Activated CD4-positive, alpha-beta memory T cell treated with anti-CD3 and anti-CD28 coated beads, Interleukin-2, amount 10 ng/mL, durations not matched to agents 7 days and 5 days (primary cell): ENCODE results near the gene AP3S1. TPM values are rescaled to one million over a fixed set of nuclear protein-coding genes. Genes with fewer than 3 reads are reported as not detected.
"Not testable (repeated sequence)": the region's sequence is repeated elsewhere in the genome, so short reads cannot be mapped to it uniquely, and the experiment has no call there.

Experiments used
- CTCF ChIA-PET: fragments of 350-600 bp; sonication (Branson Sonifier 250); formaldehyde crosslinking; loops from one replicate; lab custom pipeline; 2021; ENCODE audit warnings: antibody characterized with exemption, inconsistent platforms; lab: Charles Lee
- POLR2A ChIA-PET: fragments of 350-600 bp; sonication (Branson Sonifier 250); formaldehyde crosslinking; loops from one replicate; lab custom pipeline; 2021; ENCODE audit warnings: antibody characterized with exemption; lab: Charles Lee
- DNase-seq: peaks from one replicate; pipeline ENCODE4 v3.0.0-alpha.2; 2020
- H3K27ac Mint-ChIP-seq: one replicate; pipeline ENCODE4 v1.8.0; 2021; ENCODE audit warnings: mild to moderate bottlenecking, mixed read lengths
- H3K27me3 Mint-ChIP-seq: one replicate; pipeline ENCODE4 v1.8.0; 2021; ENCODE audit warnings: mixed read lengths
- H3K36me3 Mint-ChIP-seq: one replicate; pipeline ENCODE4 v1.8.0; 2021; ENCODE audit warnings: low read depth, mixed read lengths
- H3K4me1 Mint-ChIP-seq: one replicate; pipeline ENCODE4 v1.8.0; 2021; ENCODE audit warnings: mixed read lengths
- H3K4me3 Mint-ChIP-seq: one replicate; pipeline ENCODE4 v1.8.0; 2021; ENCODE audit warnings: mild to moderate bottlenecking, mixed read lengths
- H3K9me3 Mint-ChIP-seq: one replicate; pipeline ENCODE4 v1.8.0; 2021; ENCODE audit warnings: mixed read lengths
- total RNA-seq, 2 experiments: library from RNA; stranded (reverse); gene quantifications; one replicate each; pipeline ENCODE4 v1.2.3, GENCODE V29; 2021

Gene AP3S1
- total RNA-seq, 2 experiments from 2014 or later: 73.5 to 87.0 TPM

DNA sequence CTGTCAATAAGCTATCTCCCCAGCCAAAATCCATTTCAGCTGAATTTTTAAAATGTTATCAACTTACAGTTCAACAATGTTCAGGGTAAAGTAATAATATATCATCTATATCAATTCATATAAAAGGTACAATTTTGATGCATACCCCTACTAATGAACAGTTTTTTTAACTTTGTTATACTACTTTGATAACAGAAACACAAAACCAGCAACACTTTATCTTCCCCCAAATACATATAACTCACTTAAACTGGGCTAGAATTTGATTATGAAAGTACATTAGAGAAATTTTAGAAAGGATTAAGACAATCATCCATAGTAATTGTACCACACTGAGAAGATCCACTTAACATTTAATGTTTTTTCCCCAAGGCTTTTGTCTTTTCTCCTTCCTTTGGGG, 30.3 kb upstream of the AP3S1 start:
- Mint-ChIP-seq H3K36me3 (peaks cover 4% of the 10 kb centered on the region), H3K4me1 (peaks cover 78% of the 10 kb centered on the region), H3K27ac (no peak overlapping the region), H3K27me3 (peaks cover 48% of the 10 kb centered on the region), H3K4me3 (no peak overlapping the region), H3K9me3 (no peaks in the 10 kb centered on the region)
- DNase-seq: no peak
- CTCF ChIA-PET: interaction anchor here (0.7 kb wide), 1 partner anchor 27 kb away, joined by 3 read pairs; no protein-coding TSS in a partner anchor
- POLR2A ChIA-PET: no interaction called here

DNA sequence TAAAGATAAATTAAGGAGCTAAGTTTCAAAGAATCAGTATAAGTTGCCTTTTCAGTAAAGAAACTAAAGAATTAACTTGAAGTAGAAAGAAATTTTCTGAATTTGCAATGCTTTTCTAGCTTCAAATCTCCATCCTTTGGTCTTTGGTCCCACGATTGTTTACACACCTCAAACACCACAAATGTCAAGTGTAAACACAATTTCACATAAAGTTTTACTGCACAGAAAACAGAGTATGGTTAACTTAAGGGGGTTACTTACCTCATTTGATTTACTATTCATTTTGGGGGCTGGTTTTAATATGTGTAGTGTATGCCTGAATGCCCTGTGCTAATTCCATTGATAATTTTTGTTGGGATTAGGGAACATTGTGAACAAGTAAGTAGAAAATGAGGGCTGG, 29.4 kb upstream of the AP3S1 start:
- ChIA-PET POLR2A (no interaction called here), CTCF (interaction anchor here (3.4 kb wide), 1 partner anchor 177 kb away, joined by 13 read pairs; no protein-coding TSS in a partner anchor)
- H3K9me3 Mint-ChIP-seq: no peaks in the 10 kb centered on the region
- no peak overlapping the region for H3K4me3 Mint-ChIP-seq
- H3K27ac Mint-ChIP-seq: no peak overlapping the region
- no peak for DNase-seq
- peaks cover 73% of the 10 kb centered on the region for H3K4me1 Mint-ChIP-seq
- peaks cover 55% of the 10 kb centered on the region for H3K27me3 Mint-ChIP-seq
- peaks cover 3% of the 10 kb centered on the region for H3K36me3 Mint-ChIP-seq

DNA sequence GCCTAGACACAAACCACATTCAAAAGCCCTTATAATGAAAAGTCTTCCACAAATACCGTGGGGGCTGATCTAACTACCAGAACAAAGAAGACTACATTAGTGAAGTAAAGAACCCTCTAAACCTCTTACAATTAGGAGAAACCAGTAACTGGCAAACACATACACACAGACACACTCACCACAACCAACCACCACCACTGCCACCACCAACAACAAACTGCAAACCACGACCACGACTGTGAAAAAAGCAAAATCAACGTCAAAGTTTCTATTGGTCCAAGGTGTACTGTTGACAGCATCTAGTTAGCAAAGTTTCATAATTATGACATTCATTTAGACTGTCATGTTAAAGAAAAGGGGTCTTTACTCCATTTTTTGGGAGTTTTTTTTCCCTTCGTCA, 28.0 kb upstream of the AP3S1 start:
- Mint-ChIP-seq H3K4me3 (no peak overlapping the region), H3K36me3 (no peaks in the 10 kb centered on the region), H3K4me1 (peaks cover 61% of the 10 kb centered on the region), H3K9me3 (no peaks in the 10 kb centered on the region), H3K27ac (no peak overlapping the region), H3K27me3 (peaks cover 68% of the 10 kb centered on the region)
- ChIA-PET CTCF (interaction anchor here (3.4 kb wide), 1 partner anchor 179 kb away, joined by 13 read pairs; no protein-coding TSS in a partner anchor), POLR2A (no interaction called here)
- peak; percentile 34 for DNase-seq

DNA sequence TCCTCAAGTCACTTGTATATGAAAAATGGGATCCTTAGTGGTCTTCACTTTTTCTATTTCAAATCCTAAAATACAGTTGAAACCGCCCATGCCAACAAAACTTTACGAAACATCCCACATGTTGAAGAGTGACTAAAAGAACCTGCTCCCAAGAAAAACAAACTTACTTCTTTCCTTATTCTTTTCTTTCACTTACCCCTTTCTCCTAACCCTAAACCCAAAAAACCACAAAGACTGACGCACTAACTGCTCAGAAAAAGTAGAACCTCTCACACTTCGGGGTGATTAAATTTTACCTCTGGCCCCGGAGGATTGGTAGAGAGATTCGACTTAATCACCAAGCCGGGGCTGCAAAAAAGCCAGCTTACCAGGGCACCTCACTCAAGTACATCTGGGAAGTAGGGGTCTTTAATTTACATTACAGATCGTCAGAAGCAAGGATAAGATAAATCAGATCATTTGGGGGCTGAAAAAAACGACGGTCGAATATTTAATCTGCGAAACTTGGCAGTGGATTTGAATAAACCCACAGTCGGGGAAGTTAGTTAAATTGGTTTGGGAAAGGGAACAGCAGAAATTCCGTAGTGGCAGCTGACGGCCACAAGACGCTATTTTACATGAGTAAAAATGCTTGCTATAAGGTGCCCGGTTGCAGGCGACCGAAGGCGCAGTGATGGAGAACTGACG, 26.6 kb upstream of the AP3S1 start:
- CTCF ChIA-PET: interaction anchor here (3.4 kb wide), 1 partner anchor 180 kb away, joined by 13 read pairs; no protein-coding TSS in a partner anchor

DNA sequence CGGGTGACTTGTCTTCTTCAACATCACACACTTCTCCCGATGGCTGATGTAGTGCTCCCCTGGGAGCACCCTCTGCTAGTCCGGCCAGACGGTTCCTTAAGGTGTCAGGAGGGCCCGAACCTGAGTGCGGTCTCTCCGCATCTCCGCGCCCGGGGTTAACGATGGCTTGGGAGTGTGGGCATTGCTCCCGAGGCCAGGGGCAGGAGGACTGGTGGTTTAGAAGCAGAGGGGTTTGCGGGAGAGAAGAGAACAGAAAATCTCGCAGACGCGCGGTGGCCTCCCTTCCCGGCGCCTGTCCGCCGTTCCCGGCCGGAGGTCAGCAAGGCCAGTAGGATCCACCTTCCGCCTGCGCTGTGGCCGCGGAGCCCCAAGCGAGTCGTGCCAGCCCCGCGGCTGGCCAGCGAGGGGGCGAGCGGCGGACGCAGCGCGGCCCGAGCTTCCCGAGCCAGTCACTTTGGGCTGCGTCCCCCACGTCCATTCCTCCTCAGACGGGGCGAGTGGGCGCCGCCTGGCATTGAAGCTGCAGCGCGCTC, 26.0 kb upstream of the AP3S1 start:
- CTCF ChIA-PET: interaction anchor here (0.9 to 3.4 kb wide), 3 partner anchors 12 to 181 kb away, joined by 3 to 13 read pairs (median 3); no protein-coding TSS in a partner anchor
- Mint-ChIP-seq H3K4me1 (peaks cover 40% of the 10 kb centered on the region), H3K36me3 (no peaks in the 10 kb centered on the region), H3K27me3 (peaks cover 82% of the 10 kb centered on the region), H3K9me3 (no peaks in the 10 kb centered on the region), H3K4me3 (peak overlapping the region; percentile 59), H3K27ac (no peak overlapping the region)
- POLR2A ChIA-PET: interaction anchor here (0.8 to 1.7 kb wide), 2 partner anchors 23 to 25 kb away, joined by 3 to 5 read pairs; partner anchors contain the start of genes AP3S1 and ATG12
- DNase-seq: no peak

More for the DNA sequence above, 26.6 kb upstream of the AP3S1 start:
- no peak for DNase-seq
- H3K4me1 Mint-ChIP-seq: peaks cover 46% of the 10 kb centered on the region
- no peaks in the 10 kb centered on the region for H3K36me3 Mint-ChIP-seq
- no peaks in the 10 kb centered on the region for H3K9me3 Mint-ChIP-seq
- POLR2A ChIA-PET: interaction anchor here (1.7 kb wide), 1 partner anchor 26 kb away, joined by 5 read pairs; the partner anchor contains the start of genes AP3S1 and ATG12
- H3K4me3 Mint-ChIP-seq: peak overlapping the region; percentile 23
- H3K27me3 Mint-ChIP-seq: peaks cover 79% of the 10 kb centered on the region
- no peak overlapping the region for H3K27ac Mint-ChIP-seq

DNA sequence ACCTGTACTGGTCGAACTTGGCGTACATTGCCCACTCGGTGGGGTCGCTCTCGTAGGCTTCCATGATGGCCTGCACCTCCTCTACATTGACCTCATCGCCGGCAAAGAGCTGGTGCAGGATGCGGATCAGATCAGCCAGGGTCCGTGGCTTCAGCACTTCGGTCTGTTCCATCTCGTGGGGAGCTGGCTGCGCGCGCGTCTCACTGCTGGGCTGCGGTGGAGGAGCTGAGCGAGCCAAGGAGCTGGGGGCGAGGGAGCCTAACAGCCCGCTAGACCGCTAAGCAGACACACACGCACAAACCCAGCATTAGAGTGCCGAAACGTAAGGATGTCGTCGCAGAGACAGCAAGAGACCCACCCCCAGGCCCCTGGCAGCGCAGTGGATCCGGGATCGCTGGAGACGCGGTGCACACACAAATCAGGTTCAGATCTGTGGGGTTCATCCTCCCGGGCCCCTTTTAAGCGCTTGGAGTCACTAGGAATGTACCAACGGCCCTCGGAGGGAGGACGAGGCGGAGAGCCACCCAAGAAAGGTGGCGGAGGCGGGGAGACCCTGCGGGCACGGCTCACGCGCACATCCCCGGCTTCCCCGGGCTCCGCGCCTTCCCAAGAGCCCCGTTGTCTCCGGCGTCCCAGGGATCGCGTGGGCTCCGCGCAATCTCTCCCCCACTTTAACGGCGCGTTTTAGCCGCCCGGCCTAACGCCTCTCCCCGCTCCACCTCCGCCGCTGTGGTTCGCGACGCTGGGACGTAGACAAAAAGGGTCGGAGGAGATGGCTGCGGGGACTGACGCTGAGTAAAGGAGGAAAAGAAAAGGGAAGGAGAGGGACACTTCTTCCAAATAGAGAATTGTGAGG, 25.3 kb upstream of the AP3S1 start, which contains the start of gene CDO1:
Gene CDO1, minus strand, starts transcription at position 434 of the 856 bp plus-strand sequence. Its CDS starts 262 bp downstream, at position 172.
- DNase-seq: peak; percentile 31
- Mint-ChIP-seq H3K27ac (no peak within 1 kb of the TSS), H3K27me3 (peaks cover 82% of the 10 kb centered on the region), H3K4me3 (peak within 1 kb of the TSS; percentile 59), H3K4me1 (peaks cover 36% of the 10 kb centered on the region), H3K36me3 (no peaks in the 10 kb centered on the region), H3K9me3 (no peaks in the 10 kb centered on the region)
- ChIA-PET POLR2A (interaction anchor here (0.8 kb wide), 1 partner anchor 23 kb away, joined by 3 read pairs; no protein-coding TSS in a partner anchor), CTCF (interaction anchor here (0.9 to 1.1 kb wide), 2 partner anchors 11 to 181 kb away, joined by 3 read pairs; no protein-coding TSS in a partner anchor)

DNA sequence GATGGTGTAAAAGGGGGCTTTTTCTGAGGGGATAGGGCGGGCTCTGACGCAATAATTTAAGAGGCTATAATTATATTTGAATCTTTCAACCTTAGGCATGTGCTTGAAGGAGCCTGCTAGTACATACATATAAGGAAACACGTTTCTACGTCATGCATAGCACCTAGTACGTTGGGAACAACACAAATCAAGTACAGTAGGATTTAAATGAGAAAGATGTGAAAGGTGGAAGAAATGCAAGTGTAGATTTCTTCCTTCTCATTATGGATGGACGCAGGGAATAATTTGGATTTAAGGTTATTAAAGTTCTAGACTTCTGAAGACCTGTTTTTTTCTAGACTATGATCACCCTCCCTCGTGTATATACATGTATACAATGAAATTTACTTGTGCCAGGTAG, 24.3 kb upstream of the AP3S1 start:
- DNase-seq: no peak
- Mint-ChIP-seq H3K36me3 (no peaks in the 10 kb centered on the region), H3K27me3 (peaks cover 84% of the 10 kb centered on the region), H3K4me1 (peaks cover 36% of the 10 kb centered on the region), H3K27ac (no peak overlapping the region), H3K9me3 (no peaks in the 10 kb centered on the region), H3K4me3 (no peak overlapping the region)
- ChIA-PET POLR2A (no interaction called here), CTCF (no interaction called here)

DNA sequence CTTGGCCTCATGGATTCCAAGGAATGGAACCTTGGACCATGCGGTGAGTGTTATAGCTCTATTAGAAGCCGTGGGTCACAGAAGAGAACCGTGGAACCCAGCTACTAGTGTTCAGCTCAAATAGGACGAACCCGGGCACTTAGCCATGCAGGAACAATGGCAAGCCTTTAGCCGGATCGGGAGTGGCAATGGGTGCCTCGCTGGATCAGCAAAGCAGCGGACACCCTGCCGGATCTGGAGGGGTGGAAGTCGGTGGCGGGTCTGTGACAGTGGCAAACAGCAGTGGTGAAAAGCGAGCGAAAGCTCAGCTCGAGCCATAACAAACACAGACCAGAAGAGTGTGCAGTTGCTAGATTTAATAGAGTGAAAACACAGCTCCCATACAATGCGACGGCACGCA, 22.9 kb upstream of the AP3S1 start:
- peaks cover 81% of the 10 kb centered on the region for H3K27me3 Mint-ChIP-seq
- no peak overlapping the region for H3K27ac Mint-ChIP-seq
- no peak overlapping the region for H3K4me3 Mint-ChIP-seq
- CTCF ChIA-PET: no interaction called here
- H3K9me3 Mint-ChIP-seq: no peaks in the 10 kb centered on the region
- POLR2A ChIA-PET: interaction anchor here (1.2 kb wide), 1 partner anchor 22 kb away, joined by 3 read pairs; the partner anchor contains the start of gene ATG12
- no peaks in the 10 kb centered on the region for H3K36me3 Mint-ChIP-seq
- DNase-seq: no peak
- H3K4me1 Mint-ChIP-seq: peaks cover 27% of the 10 kb centered on the region

DNA sequence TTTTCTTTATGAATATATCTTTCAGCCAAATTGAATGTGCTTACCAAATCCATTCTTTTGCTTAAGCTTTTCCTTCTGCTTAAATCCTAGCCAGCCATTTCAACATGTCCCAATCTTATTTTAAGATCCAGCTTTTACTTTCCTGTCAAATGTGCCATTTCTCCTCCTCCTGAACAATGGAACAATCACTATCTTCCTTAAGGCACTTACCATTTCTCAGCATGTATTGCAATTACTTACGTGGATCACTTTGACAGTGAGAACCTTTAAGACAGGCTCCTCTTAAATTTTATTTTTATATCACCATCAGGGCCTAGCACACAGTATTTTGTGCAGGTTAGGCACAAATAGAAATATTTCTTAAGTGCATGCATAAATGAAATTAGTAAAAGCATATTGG, 20.9 kb upstream of the AP3S1 start:
- no peak overlapping the region for H3K4me3 Mint-ChIP-seq
- ChIA-PET POLR2A (no interaction called here), CTCF (no interaction called here)
- peaks cover 8% of the 10 kb centered on the region for H3K4me1 Mint-ChIP-seq
- no peak overlapping the region for H3K27ac Mint-ChIP-seq
- peaks cover 71% of the 10 kb centered on the region for H3K27me3 Mint-ChIP-seq
- no peak for DNase-seq
- H3K36me3 Mint-ChIP-seq: no peaks in the 10 kb centered on the region
- H3K9me3 Mint-ChIP-seq: no peaks in the 10 kb centered on the region

DNA sequence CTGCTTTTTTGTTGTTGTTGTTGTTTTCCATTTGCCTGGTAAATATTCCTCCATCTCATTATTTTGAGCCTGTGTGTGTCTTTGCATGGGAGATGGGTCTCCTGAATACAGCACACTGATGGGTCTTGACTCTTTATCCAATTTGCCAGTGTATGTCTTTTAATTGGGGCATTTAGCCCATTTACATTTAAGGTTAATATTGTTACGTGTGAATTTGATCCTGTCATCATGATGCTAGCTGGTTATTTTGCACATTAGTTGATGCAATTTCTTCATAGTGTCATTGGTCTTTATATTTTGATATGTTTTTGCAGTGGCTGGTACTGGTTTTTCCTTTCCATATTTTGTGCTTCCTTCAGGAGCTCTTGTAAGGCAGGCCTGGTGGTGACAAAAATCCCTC, 16.8 kb upstream of the AP3S1 start:
- CTCF ChIA-PET, H3K4me1 Mint-ChIP-seq, DNase-seq, H3K9me3 Mint-ChIP-seq, H3K4me3 Mint-ChIP-seq, H3K27ac Mint-ChIP-seq: not testable (repeated sequence)
- Mint-ChIP-seq H3K27me3 (peaks cover 38% of the 10 kb centered on the region), H3K36me3 (peaks cover 32% of the 10 kb centered on the region)
- POLR2A ChIA-PET: interaction anchor here (0.6 kb wide), 1 partner anchor 121 kb away, joined by 3 read pairs; no protein-coding TSS in a partner anchor

DNA sequence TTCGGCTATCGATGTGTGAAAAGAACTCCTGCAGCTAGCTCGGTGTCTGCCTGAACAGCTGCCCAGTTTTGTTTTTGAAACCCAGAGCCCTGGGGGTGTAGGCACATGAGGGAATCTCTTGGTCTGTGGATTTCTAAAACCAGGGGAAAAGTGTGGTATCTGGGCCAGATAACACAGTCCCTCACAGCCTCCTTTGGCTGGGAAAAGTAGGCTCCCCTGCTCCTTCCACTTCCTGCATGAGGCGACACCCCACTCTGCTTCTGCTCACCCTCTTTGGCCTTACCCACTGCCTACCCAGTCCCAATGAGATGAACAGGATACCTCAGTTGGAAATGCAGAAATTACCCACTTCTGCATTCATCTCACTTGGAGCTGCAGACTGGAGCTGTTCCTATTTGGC, 15.8 kb upstream of the AP3S1 start:
- peaks cover 29% of the 10 kb centered on the region for H3K27me3 Mint-ChIP-seq
- no peak overlapping the region for H3K27ac Mint-ChIP-seq
- ChIA-PET POLR2A (interaction anchor here (0.9 kb wide), 1 partner anchor 15 kb away, joined by 3 read pairs; the partner anchor contains the start of genes AP3S1 and ATG12), CTCF (interaction anchor here (0.8 kb wide), 1 partner anchor 9 kb away, joined by 3 read pairs; no protein-coding TSS in a partner anchor)
- peaks cover 3% of the 10 kb centered on the region for H3K9me3 Mint-ChIP-seq
- no peak for DNase-seq
- peaks cover 34% of the 10 kb centered on the region for H3K36me3 Mint-ChIP-seq
- no peak overlapping the region for H3K4me3 Mint-ChIP-seq
- no peaks in the 10 kb centered on the region for H3K4me1 Mint-ChIP-seq

DNA sequence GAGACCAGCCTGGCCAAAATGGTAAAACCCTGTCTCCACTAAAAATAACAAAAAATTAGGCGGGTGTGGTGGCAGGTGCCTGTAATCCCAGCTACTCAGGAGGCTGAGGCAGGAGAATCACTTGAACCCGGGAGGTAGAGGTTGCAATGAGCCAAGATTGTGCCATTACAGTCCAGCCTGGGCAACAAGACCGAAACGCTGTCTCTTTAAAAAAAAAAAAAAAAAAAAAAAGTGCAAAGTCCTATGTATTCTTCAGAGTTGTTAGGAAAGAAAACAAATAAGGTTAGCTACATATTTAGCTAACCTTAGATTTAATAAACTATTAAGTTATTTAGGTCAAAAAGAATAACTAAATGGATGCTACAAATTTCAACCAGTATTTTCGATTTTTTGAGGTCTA, 11.8 kb upstream of the AP3S1 start:
- peaks cover 62% of the 10 kb centered on the region for H3K36me3 Mint-ChIP-seq
- H3K27me3 Mint-ChIP-seq: peaks cover 2% of the 10 kb centered on the region
- H3K9me3 Mint-ChIP-seq: peaks cover 3% of the 10 kb centered on the region
- DNase-seq: no peak
- H3K4me1 Mint-ChIP-seq: peaks cover 2% of the 10 kb centered on the region
- H3K4me3 Mint-ChIP-seq: no peak overlapping the region
- H3K27ac Mint-ChIP-seq: no peak overlapping the region
- ChIA-PET CTCF (no interaction called here), POLR2A (interaction anchor here (0.6 kb wide), 1 partner anchor 85 kb away, joined by 3 read pairs; no protein-coding TSS in a partner anchor)
